ENCODE results near the gene ALDH3B2. TPM values are rescaled to one million over a fixed set of nuclear protein-coding genes. Genes with fewer than 3 reads are reported as not detected.
"Not testable (repeated sequence)": the region's sequence is repeated elsewhere in the genome, so short reads cannot be mapped to it uniquely, and the experiment has no call there.

ALDH3B2 gene
- polyA plus RNA-seq, 1 of the 3 experiments (the other 2 are of a cell fraction) = not detected

- WGBS (ENCODE audit: low lambda C conversion rate) = 83% methylated on average over 2 of the region's 6 CpGs
- POLR2A ChIA-PET = no interaction called here
- Histone ChIP-seq H3K9me3 (no peaks in the 10 kb centered on the region), H4K20me1 (ENCODE audit: insufficient read depth) (no peaks in the 10 kb centered on the region), H3K36me3 (replicated peaks in 1 of 2; ENCODE audit: control insufficient read depth in 1 of 2, insufficient read depth in 2 of 2, low read length in 1 of 2) (no peaks in the 10 kb centered on the region), H3K4me2 (no peak overlapping the region), H3K27me3 (ENCODE audit: insufficient read depth) (no peaks in the 10 kb centered on the region), H3K79me2 (ENCODE audit: insufficient read depth) (no peaks in the 10 kb centered on the region), H3K9me2 (no peaks in the 10 kb centered on the region), H3K4me3 (ENCODE audit: low read depth in 2 of 2, low read length in 1 of 2) (no peak overlapping the region), H2AFZ (ENCODE audit: low read depth) (no peak overlapping the region), H3K9ac (no peak overlapping the region), H3K27ac (ENCODE audit: low read depth in 2 of 2, low read length in 1 of 2) (no peak overlapping the region), H3F3A (replicated peaks; ENCODE audit: insufficient read depth) (no peaks in the 10 kb centered on the region), H3K4me1 (ENCODE audit: control insufficient read depth in 1 of 2, insufficient read depth in 2 of 2, low read depth in 1 of 2, low read length in 1 of 2) (peaks cover 0 to 13% of the 10 kb centered on the region in 2 experiments; a peak in 1 of 4 replicates)
- CTCF ChIA-PET = interaction anchor here (1.0 to 17.8 kb wide), 5 partner anchors 12 to 55 kb away, joined by 3 to 308 read pairs (median 18); partner anchors contain the start of genes ACY3 and TBX10
- TF ChIP-seq TEAD4 (IDR thresholded peaks at IDR 0.05; ENCODE audit: borderline replicate concordance, insufficient read depth) (no peak), FOXJ3 (CRISPR knock-in tag; IDR thresholded peaks at IDR 0.05) (no peak), MEF2A (IDR thresholded peaks at IDR 0.05; ENCODE audit: borderline replicate concordance, low read depth) (no peak), ELF1 (IDR thresholded peaks at IDR 0.05) (no peak), SMC3 (IDR thresholded peaks at IDR 0.05; ENCODE audit: low read depth, low read length) (no peak), YY1 (IDR thresholded peaks at IDR 0.05; ENCODE audit: low read depth) (no peak), JUND (IDR thresholded peaks at IDR 0.05) (no peak), RFX5 (IDR thresholded peaks at IDR 0.05; ENCODE audit: low read length) (no peak), RAD21 (IDR thresholded peaks at IDR 0.05; ENCODE audit: low read length) (no peak), FOSL2 (IDR thresholded peaks at IDR 0.05; ENCODE audit: borderline replicate concordance, low read depth) (no peak), POLR2AphosphoS5 (IDR thresholded peaks at IDR 0.05; ENCODE audit: low read depth, low read length) (no peak), MXI1 (IDR thresholded peaks at IDR 0.05; ENCODE audit: low read depth, low read length) (no peak), FOXM1 (IDR thresholded peaks at IDR 0.05; ENCODE audit: low read depth) (no peak)
- DNase-seq = no peak
Measured at GRCh38 chr11:67627441-67627811, 47.0 kb downstream of the ALDH3B2 start.

GRCh38 chr11:67626970-67627369 lies 47.5 kb downstream of the ALDH3B2 start:
- Histone ChIP-seq H3K27ac (ENCODE audit: low read depth in 2 of 2, low read length in 1 of 2) (no peak overlapping the region), H3K79me2 (ENCODE audit: insufficient read depth) (no peaks in the 10 kb centered on the region), H3K9me2 (no peaks in the 10 kb centered on the region), H3K27me3 (ENCODE audit: insufficient read depth) (no peaks in the 10 kb centered on the region), H3F3A (replicated peaks; ENCODE audit: insufficient read depth) (no peaks in the 10 kb centered on the region), H3K4me2 (no peak overlapping the region), H3K36me3 (replicated peaks in 1 of 2; ENCODE audit: control insufficient read depth in 1 of 2, insufficient read depth in 2 of 2, low read length in 1 of 2) (no peaks in the 10 kb centered on the region), H3K4me3 (ENCODE audit: low read depth in 2 of 2, low read length in 1 of 2) (no peak overlapping the region), H4K20me1 (ENCODE audit: insufficient read depth) (no peaks in the 10 kb centered on the region), H2AFZ (ENCODE audit: low read depth) (no peak overlapping the region), H3K9me3 (no peaks in the 10 kb centered on the region), H3K9ac (no peak overlapping the region), H3K4me1 (ENCODE audit: control insufficient read depth in 1 of 2, insufficient read depth in 2 of 2, low read depth in 1 of 2, low read length in 1 of 2) (peaks cover 0 to 13% of the 10 kb centered on the region in 2 experiments; a peak in 1 of 4 replicates)
- ChIA-PET CTCF (interaction anchor here (1.0 to 17.8 kb wide), 4 partner anchors 12 to 55 kb away, joined by 3 to 308 read pairs (median 56); partner anchors contain the start of genes ACY3 and TBX10), POLR2A (no interaction called here)
- 81% methylated on average over 10 of the region's 10 CpGs for WGBS (ENCODE audit: low lambda C conversion rate)
- TF ChIP-seq MAX (IDR thresholded peaks at IDR 0.05; ENCODE audit: low read depth) (no peak), FOXJ3 (CRISPR knock-in tag; IDR thresholded peaks at IDR 0.05) (no peak), YY1 (IDR thresholded peaks at IDR 0.05; ENCODE audit: low read depth) (no peak), EP300 (IDR thresholded peaks at IDR 0.05; ENCODE audit: borderline replicate concordance in 1 of 2, low read depth in 1 of 2, low read length in 1 of 2) (no peak), CHD2 (IDR thresholded peaks at IDR 0.05; ENCODE audit: low read length, partially characterized antibody) (no peak), FOXM1 (IDR thresholded peaks at IDR 0.05; ENCODE audit: low read depth) (no peak), RCOR1 (IDR thresholded peaks at IDR 0.05; ENCODE audit: low read length) (no peak), TCF12 (IDR thresholded peaks at IDR 0.05) (no peak), RAD21 (IDR thresholded peaks at IDR 0.05; ENCODE audit: low read length) (no peak), IRF3 (IDR thresholded peaks at IDR 0.05; ENCODE audit: low read depth, low read length) (no peak), ELF1 (IDR thresholded peaks at IDR 0.05) (no peak), GATA2 (CRISPR knock-in tag; IDR thresholded peaks at IDR 0.05) (no peak), NRF1 (IDR thresholded peaks at IDR 0.05; ENCODE audit: low read depth, low read length) (no peak)
- DNase-seq = no peak

GRCh38 chr11:67626131-67626833 lies 48.1 kb downstream of the ALDH3B2 start:
- DNase-seq; H3K27me3 ChIP-seq (ENCODE audit: insufficient read depth); H3K36me3 ChIP-seq (replicated peaks in 1 of 2; ENCODE audit: control insufficient read depth in 1 of 2, insufficient read depth in 2 of 2, low read length in 1 of 2); H3K27ac ChIP-seq (ENCODE audit: low read depth in 2 of 2, low read length in 1 of 2); H3K9me3 ChIP-seq; POLR2A ChIA-PET; H3K4me3 ChIP-seq (ENCODE audit: low read depth in 2 of 2, low read length in 1 of 2); H3K9ac ChIP-seq; H3K9me2 ChIP-seq; H3F3A ChIP-seq (replicated peaks; ENCODE audit: insufficient read depth); H4K20me1 ChIP-seq (ENCODE audit: insufficient read depth); H3K79me2 ChIP-seq (ENCODE audit: insufficient read depth); H3K4me2 ChIP-seq; H2AFZ ChIP-seq (ENCODE audit: low read depth): not testable (repeated sequence)
- CTCF ChIA-PET = interaction anchor here (1.2 to 17.8 kb wide), 3 partner anchors 11 to 54 kb away, joined by 4 to 308 read pairs (median 107); partner anchors contain the start of gene ACY3
- peaks cover 0 to 11% of the 10 kb centered on the region in 2 experiments; a peak in 1 of 4 replicates for H3K4me1 ChIP-seq (ENCODE audit: control insufficient read depth in 1 of 2, insufficient read depth in 2 of 2, low read depth in 1 of 2, low read length in 1 of 2)
- 97% methylated on average over 8 of the region's 10 CpGs for WGBS (ENCODE audit: low lambda C conversion rate)

All from SK-N-SH (cell line).